Effector memory CD8-positive, alpha-beta T cell (primary cell): Measurements from ENCODE around the gene PRIM1.
"Not testable (repeated sequence)": the region's sequence is repeated elsewhere in the genome, so short reads cannot be mapped to it uniquely, and the experiment has no call there.

Experiments used
- ATAC-seq: fragments of 150-1000 bp; cut with Tn5 transposase; replicated peaks from 2 replicates; pipeline ENCODE4 v1.10.0; 2021; ENCODE audit warnings: mild to moderate bottlenecking, moderate library complexity
- DNase-seq, 3 experiments: peaks; one replicate each; pipeline ENCODE4 v3.0.0; 2021
- H3K27ac Mint-ChIP-seq, 2 donors: one replicate each; pipeline ENCODE4 v1.8.0; 2022; ENCODE audit warnings: mild to moderate bottlenecking in 2 of 2, mixed read lengths in 2 of 2, moderate library complexity in 2 of 2
- H3K27me3 Mint-ChIP-seq, 2 donors: one replicate each; pipeline ENCODE4 v1.8.0; 2022; ENCODE audit warnings: mixed read lengths in 2 of 2
- H3K36me3 Mint-ChIP-seq: one replicate; pipeline ENCODE4 v1.8.0; 2022; ENCODE audit warnings: mild to moderate bottlenecking, moderate library complexity, mixed read lengths; ENCODE audit not compliant: insufficient read depth
- H3K4me1 Mint-ChIP-seq, 2 donors: one replicate each; pipeline ENCODE4 v1.8.0; 2022; ENCODE audit warnings: low read depth in 2 of 2, mixed read lengths in 2 of 2
- H3K4me3 Mint-ChIP-seq, 2 donors: one replicate each; pipeline ENCODE4 v1.8.0; 2022; ENCODE audit warnings: mild to moderate bottlenecking in 2 of 2, mixed read lengths in 2 of 2, moderate library complexity in 2 of 2
- H3K9me3 Mint-ChIP-seq, 2 donors: one replicate each; pipeline ENCODE4 v1.8.0; 2022; ENCODE audit warnings: mixed read lengths in 2 of 2

Gene PRIM1

GRCh38 chr12:56720731-56721151 lies 31.4 kb downstream of the PRIM1 start:
- no peak for ATAC-seq
- no peak for DNase-seq
- H3K27me3 Mint-ChIP-seq: no peaks in the 10 kb centered on the region
- no peaks in the 10 kb centered on the region for H3K9me3 Mint-ChIP-seq
- peaks cover 71 to 83% of the 10 kb centered on the region in 2 donors for H3K4me1 Mint-ChIP-seq
- H3K36me3 Mint-ChIP-seq: peaks cover 32% of the 10 kb centered on the region
- peak overlapping the region; percentile 78 to 97 for H3K27ac Mint-ChIP-seq
- H3K4me3 Mint-ChIP-seq: peak overlapping the region; percentile 60 to 98

- H3K4me3 Mint-ChIP-seq: peak overlapping the region; percentile 17 to 36
- ATAC-seq (no peak), DNase-seq (no peak)
- H3K27ac Mint-ChIP-seq: peak overlapping the region; percentile 78 to 97
- no peaks in the 10 kb centered on the region for H3K9me3 Mint-ChIP-seq
- peaks cover 68 to 71% of the 10 kb centered on the region in 2 donors for H3K4me1 Mint-ChIP-seq
- H3K27me3 Mint-ChIP-seq: no peaks in the 10 kb centered on the region
- H3K36me3 Mint-ChIP-seq: peaks cover 45% of the 10 kb centered on the region
These were observed 33.1 kb downstream of the PRIM1 start for GRCh38 chr12:56719056-56719455.

GRCh38 chr12:56718636-56719035 lies 33.5 kb downstream of the PRIM1 start:
- DNase-seq: no peak
- Mint-ChIP-seq H3K27me3 (no peaks in the 10 kb centered on the region), H3K4me3 (peak overlapping the region in 1 of 2 donors; percentile 36), H3K9me3 (no peaks in the 10 kb centered on the region), H3K36me3 (peaks cover 50% of the 10 kb centered on the region), H3K27ac (peak overlapping the region; percentile 78 to 97), H3K4me1 (peaks cover 64 to 67% of the 10 kb centered on the region in 2 donors)
- no peak for ATAC-seq

- DNase-seq (no peak), ATAC-seq (no peak)
- Mint-ChIP-seq H3K27ac (peak overlapping the region in 1 of 2 donors; percentile 78), H3K4me1 (peaks cover 62% of the 10 kb centered on the region in 2 donors), H3K4me3 (no peak overlapping the region), H3K27me3 (no peaks in the 10 kb centered on the region), H3K36me3 (peaks cover 55% of the 10 kb centered on the region), H3K9me3 (no peaks in the 10 kb centered on the region)
These were observed 34.0 kb downstream of the PRIM1 start for GRCh38 chr12:56718149-56718548.

GRCh38 chr12:56716933-56717880 lies 34.9 kb downstream of the PRIM1 start:
- Mint-ChIP-seq H3K27me3 (no peaks in the 10 kb centered on the region), H3K4me3 (peak overlapping the region; percentile 48 to 49), H3K27ac (peak overlapping the region; percentile 85 to 88), H3K36me3 (peaks cover 64% of the 10 kb centered on the region), H3K4me1 (peaks cover 54% of the 10 kb centered on the region in 2 donors), H3K9me3 (no peaks in the 10 kb centered on the region)
- DNase-seq (no peak), ATAC-seq (no peak)

- Mint-ChIP-seq H3K27me3 (no peaks in the 10 kb centered on the region), H3K4me3 (peak overlapping the region; percentile 48 to 49), H3K36me3 (peaks cover 71% of the 10 kb centered on the region), H3K4me1 (peaks cover 47 to 49% of the 10 kb centered on the region in 2 donors), H3K9me3 (no peaks in the 10 kb centered on the region), H3K27ac (peak overlapping the region; percentile 85 to 88)
- DNase-seq: no peak
- ATAC-seq: no peak
These were observed 35.7 kb downstream of the PRIM1 start for GRCh38 chr12:56716458-56716857.

- no peak for ATAC-seq
- Mint-ChIP-seq H3K36me3 (peaks cover 76% of the 10 kb centered on the region), H3K27ac (peak overlapping the region; percentile 85 to 88), H3K27me3 (no peaks in the 10 kb centered on the region), H3K9me3 (no peaks in the 10 kb centered on the region), H3K4me1 (peaks cover 41 to 43% of the 10 kb centered on the region in 2 donors), H3K4me3 (peak overlapping the region in 1 of 2 donors; percentile 38)
- DNase-seq: no peak
These were observed 36.3 kb downstream of the PRIM1 start for GRCh38 chr12:56715798-56716197.

- H3K27ac Mint-ChIP-seq: peak overlapping the region; percentile 6 to 35
- H3K9me3 Mint-ChIP-seq: no peaks in the 10 kb centered on the region
- H3K4me1 Mint-ChIP-seq: peaks cover 28 to 30% of the 10 kb centered on the region in 2 donors
- no peaks in the 10 kb centered on the region for H3K27me3 Mint-ChIP-seq
- ATAC-seq: no peak
- H3K36me3 Mint-ChIP-seq: peaks cover 76% of the 10 kb centered on the region
- no peak overlapping the region for H3K4me3 Mint-ChIP-seq
- DNase-seq: no peak
These were observed 37.6 kb downstream of the PRIM1 start for GRCh38 chr12:56714431-56714929.

- peaks cover 65% of the 10 kb centered on the region for H3K36me3 Mint-ChIP-seq
- H3K4me1 Mint-ChIP-seq: peaks cover 18 to 20% of the 10 kb centered on the region in 2 donors
- no peak overlapping the region for H3K27ac Mint-ChIP-seq
- H3K27me3 Mint-ChIP-seq: no peaks in the 10 kb centered on the region
- ATAC-seq (no peak), DNase-seq (no peak)
- H3K4me3 Mint-ChIP-seq: no peak overlapping the region
- H3K9me3 Mint-ChIP-seq: no peaks in the 10 kb centered on the region
These were observed 38.8 kb downstream of the PRIM1 start for GRCh38 chr12:56713345-56713744.

GRCh38 chr12:56709759-56710376 lies 42.3 kb downstream of the PRIM1 start:
- Mint-ChIP-seq H3K27me3 (no peaks in the 10 kb centered on the region), H3K4me3 (no peak overlapping the region), H3K36me3 (peaks cover 51% of the 10 kb centered on the region), H3K9me3 (no peaks in the 10 kb centered on the region), H3K4me1 (no peaks in the 10 kb centered on the region), H3K27ac (no peak overlapping the region)
- DNase-seq (no peak), ATAC-seq (no peak)

GRCh38 chr12:56704522-56704921 lies 47.6 kb downstream of the PRIM1 start:
- DNase-seq, H3K9me3 Mint-ChIP-seq, H3K4me3 Mint-ChIP-seq, H3K27me3 Mint-ChIP-seq, H3K36me3 Mint-ChIP-seq, H3K4me1 Mint-ChIP-seq, ATAC-seq: not testable (repeated sequence)
- peak overlapping the region in 1 of 2 donors; percentile 32 for H3K27ac Mint-ChIP-seq

GRCh38 chr12:56699020-56699661 lies 53.0 kb downstream of the PRIM1 start:
- Mint-ChIP-seq H3K4me3 (no peak overlapping the region), H3K9me3 (no peaks in the 10 kb centered on the region), H3K4me1 (no peaks in the 10 kb centered on the region), H3K27me3 (no peaks in the 10 kb centered on the region), H3K27ac (no peak overlapping the region), H3K36me3 (no peaks in the 10 kb centered on the region)
- DNase-seq (no peak), ATAC-seq (no peak)
